ENCODE measurements around the gene ABL1. TPM values are rescaled to one million over a fixed set of nuclear protein-coding genes. Genes with fewer than 3 reads are reported as not detected.

The ABL1 gene
- total RNA-seq, 2 experiments from 2014 or later, result 37.9 to 38.5 TPM

DNA sequence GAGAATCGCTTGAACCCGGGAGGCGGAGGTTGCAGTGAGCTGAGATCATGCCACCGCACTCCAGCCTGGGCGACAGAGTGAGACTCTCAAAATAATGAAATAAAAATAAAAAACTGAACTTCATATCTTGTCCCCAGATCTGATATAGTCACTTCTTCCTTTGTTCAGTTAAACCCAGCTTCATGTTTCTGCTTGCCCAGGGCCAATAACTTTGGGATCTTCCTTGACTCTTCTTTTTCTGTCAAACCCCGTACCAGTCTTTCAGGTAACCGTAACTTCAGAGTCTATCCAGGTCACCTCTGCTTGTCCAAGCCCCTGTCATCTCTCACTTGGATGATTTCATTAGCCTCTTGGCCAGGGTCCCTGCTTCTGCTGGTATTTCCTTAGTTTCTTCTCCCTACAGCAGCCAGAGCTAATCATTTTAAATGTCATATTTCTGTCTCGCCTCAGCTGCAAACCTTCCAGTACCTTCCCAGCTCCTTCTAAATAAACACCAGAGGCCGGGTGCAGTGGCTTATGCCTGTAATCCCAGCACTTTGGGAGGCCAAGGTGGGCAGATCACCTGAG, 19.7 kb upstream of the ABL1 start:
- peaks cover 18% of the 10 kb centered on the region for H3K9me3 Mint-ChIP-seq
- H3K4me3 Mint-ChIP-seq, result no peak overlapping the region
- H3K36me3 Mint-ChIP-seq, result peaks cover 15% of the 10 kb centered on the region
- DNase-seq, result no peak
- no peaks in the 10 kb centered on the region for H3K27me3 Mint-ChIP-seq
- H3K27ac Mint-ChIP-seq, result no peak overlapping the region
- H3K4me1 Mint-ChIP-seq, result peaks cover 7% of the 10 kb centered on the region

DNA sequence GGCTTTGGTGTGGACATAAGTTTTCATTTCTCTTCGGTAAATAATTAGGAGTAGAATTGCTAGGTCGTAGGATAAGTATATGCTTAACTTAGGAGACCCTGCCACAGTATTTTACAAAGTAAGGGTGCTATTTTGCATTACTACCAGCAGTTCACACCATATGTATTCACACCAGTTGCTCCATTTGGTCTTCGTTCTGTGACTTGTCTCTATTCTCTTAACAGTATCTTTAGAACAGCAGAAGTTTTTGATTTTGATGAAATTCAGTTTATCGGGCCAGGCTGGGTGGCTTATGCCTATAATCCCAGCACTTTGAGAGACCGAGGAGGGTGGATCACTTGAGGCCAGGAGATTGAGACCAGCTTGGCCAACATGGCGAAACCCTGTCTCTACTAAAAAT, 17.1 kb upstream of the ABL1 start:
- Mint-ChIP-seq H3K27ac (no peak overlapping the region), H3K9me3 (peaks cover 15% of the 10 kb centered on the region), H3K36me3 (peaks cover 14% of the 10 kb centered on the region), H3K4me1 (peaks cover 10% of the 10 kb centered on the region), H3K4me3 (no peak overlapping the region), H3K27me3 (no peaks in the 10 kb centered on the region)
- no peak for DNase-seq

DNA sequence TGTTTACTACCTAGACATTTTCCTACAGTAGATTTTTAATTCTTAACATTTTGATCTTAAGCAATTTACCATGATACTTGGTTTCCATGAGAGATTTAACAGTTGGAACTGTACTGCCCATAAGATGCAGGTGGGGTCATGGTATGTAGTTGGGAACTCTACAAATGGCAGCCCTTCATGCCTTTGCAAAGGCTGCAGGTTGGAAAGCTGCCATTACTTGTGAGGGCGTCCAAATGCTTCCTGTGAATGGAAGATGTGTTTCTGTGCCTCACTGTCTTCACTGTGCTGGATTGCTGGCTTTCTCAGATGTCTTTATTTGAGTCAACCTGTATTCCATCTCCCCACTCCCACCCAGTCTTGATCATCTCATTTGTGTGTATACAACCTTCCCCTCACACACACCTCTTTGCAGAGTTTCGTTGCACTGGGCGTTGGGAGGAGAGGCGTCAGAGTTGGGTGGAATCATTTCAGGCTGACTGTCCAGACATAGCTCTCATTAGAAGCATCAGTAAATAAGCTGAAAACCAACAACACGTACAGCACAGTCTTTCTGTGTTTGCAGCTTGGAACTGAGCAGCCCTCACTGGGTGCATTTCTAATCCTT, 14.8 kb upstream of the ABL1 start:
- peaks cover 14% of the 10 kb centered on the region for H3K9me3 Mint-ChIP-seq
- no peak overlapping the region for H3K4me3 Mint-ChIP-seq
- H3K4me1 Mint-ChIP-seq, result peaks cover 12% of the 10 kb centered on the region
- peaks cover 13% of the 10 kb centered on the region for H3K36me3 Mint-ChIP-seq
- no peak overlapping the region for H3K27ac Mint-ChIP-seq
- DNase-seq, result no peak
- no peaks in the 10 kb centered on the region for H3K27me3 Mint-ChIP-seq

- H3K4me1 Mint-ChIP-seq, result peaks cover 11% of the 10 kb centered on the region
- no peak overlapping the region for H3K27ac Mint-ChIP-seq
- H3K9me3 Mint-ChIP-seq, result peaks cover 2% of the 10 kb centered on the region
- H3K36me3 Mint-ChIP-seq, result peaks cover 3% of the 10 kb centered on the region
- no peaks in the 10 kb centered on the region for H3K27me3 Mint-ChIP-seq
- no peak for DNase-seq
- H3K4me3 Mint-ChIP-seq, result no peak overlapping the region
Measured at GRCh38 chr9:130823435-130823834, 11.6 kb upstream of the ABL1 start.

DNA sequence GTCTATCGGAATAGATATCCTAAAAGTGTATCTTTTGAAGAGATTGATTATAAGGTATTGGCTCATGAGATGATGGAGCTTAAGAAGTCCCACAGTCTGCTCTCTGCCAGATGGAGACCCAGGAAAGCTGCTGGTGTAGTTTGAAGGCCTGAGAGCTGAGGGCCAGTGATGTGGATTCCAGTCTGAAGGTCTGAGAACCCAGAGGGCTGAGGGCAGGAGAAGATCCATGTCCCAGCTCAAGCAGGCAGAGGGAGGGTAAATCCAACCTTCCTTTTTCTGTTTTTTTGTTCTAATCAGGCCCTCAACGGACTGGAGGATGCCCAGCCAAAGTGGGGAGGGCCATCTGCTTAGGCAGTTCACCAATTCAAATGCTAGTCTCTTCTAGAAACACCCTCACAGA, 11.0 kb upstream of the ABL1 start:
- Mint-ChIP-seq H3K9me3 (peaks cover 6% of the 10 kb centered on the region), H3K4me1 (peaks cover 11% of the 10 kb centered on the region)

DNA sequence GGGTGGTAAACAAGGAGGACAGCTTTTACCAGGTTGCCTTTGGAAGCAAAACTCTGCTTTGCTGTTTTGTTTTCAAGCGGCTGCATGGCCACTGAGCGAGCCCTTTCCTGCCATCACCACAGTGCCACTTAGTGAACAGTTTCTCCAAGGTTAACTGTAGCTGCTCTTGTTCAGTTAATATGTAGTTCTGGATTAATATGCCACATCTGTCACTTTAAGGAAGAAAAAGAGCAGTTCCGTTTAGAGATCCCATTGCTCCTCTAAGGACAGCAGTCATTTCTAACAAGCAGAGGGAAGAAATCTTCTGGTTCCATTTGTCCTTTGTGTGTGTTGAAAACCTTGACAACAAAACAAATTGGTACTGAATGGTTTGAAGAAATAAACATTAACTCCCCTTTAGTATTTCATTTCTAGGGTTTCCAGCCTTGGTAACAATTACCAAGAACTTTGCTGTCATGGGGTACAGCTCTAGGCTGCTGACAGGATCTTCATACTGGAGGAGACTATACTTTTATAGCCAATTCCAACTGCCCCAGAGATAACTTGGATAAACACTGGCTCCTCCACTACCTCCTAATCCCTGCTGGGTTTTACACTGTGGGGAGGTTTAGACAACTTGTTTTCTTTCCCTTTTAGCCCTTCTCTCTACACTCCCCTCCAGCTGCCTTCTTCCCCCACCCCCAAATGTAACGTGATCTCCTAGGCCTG, 10.3 kb upstream of the ABL1 start:
- H3K36me3 Mint-ChIP-seq, result peaks cover 12% of the 10 kb centered on the region
- no peak overlapping the region for H3K4me3 Mint-ChIP-seq
- H3K27ac Mint-ChIP-seq, result no peak overlapping the region
- peaks cover 6% of the 10 kb centered on the region for H3K9me3 Mint-ChIP-seq
- H3K27me3 Mint-ChIP-seq, result no peaks in the 10 kb centered on the region
- no peak for DNase-seq
- H3K4me1 Mint-ChIP-seq, result peaks cover 11% of the 10 kb centered on the region

More for the DNA sequence above, 11.0 kb upstream of the ABL1 start:
- Mint-ChIP-seq H3K27ac (no peak overlapping the region), H3K27me3 (no peaks in the 10 kb centered on the region), H3K36me3 (peaks cover 10% of the 10 kb centered on the region), H3K4me3 (no peak overlapping the region)
- no peak for DNase-seq

- Mint-ChIP-seq H3K27ac (no peak overlapping the region), H3K36me3 (peaks cover 12% of the 10 kb centered on the region), H3K9me3 (peaks cover 6% of the 10 kb centered on the region), H3K4me3 (no peak overlapping the region), H3K4me1 (peaks cover 11% of the 10 kb centered on the region), H3K27me3 (no peaks in the 10 kb centered on the region)
- DNase-seq, result no peak
Measured at GRCh38 chr9:130825351-130825651, 9.8 kb upstream of the ABL1 start.

- no peaks in the 10 kb centered on the region for H3K27me3 Mint-ChIP-seq
Measured at GRCh38 chr9:130825809-130826208, 9.2 kb upstream of the ABL1 start.

DNA sequence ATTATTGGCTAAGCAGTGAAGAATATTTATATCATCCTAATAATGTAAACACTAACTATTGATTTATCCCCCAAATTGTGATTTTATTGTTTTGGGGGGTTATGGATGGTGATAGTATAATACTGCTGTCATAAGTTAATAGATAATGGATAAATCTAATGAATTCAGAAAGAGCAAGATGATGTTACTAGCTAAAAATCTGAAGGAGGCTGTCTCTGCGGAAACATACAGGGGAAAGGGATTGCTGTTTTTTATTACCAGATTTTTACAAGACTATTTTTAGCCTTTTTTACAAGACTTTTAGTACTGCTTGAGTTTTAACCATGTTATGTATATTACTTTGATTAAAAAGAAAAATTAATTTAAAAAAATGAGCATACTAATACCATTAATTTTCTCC, 5.3 kb upstream of the ABL1 start:
- Mint-ChIP-seq H3K27me3 (no peaks in the 10 kb centered on the region), H3K4me3 (no peak overlapping the region), H3K4me1 (peaks cover 20% of the 10 kb centered on the region), H3K36me3 (peaks cover 12% of the 10 kb centered on the region), H3K27ac (no peak overlapping the region), H3K9me3 (peaks cover 6% of the 10 kb centered on the region)
- DNase-seq, result no peak

More at GRCh38 chr9:130825809-130826208, 9.2 kb upstream of the ABL1 start:
- no peak for DNase-seq
- peaks cover 6% of the 10 kb centered on the region for H3K9me3 Mint-ChIP-seq
- peaks cover 12% of the 10 kb centered on the region for H3K36me3 Mint-ChIP-seq
- H3K4me3 Mint-ChIP-seq, result no peak overlapping the region
- H3K27ac Mint-ChIP-seq, result no peak overlapping the region
- H3K4me1 Mint-ChIP-seq, result peaks cover 15% of the 10 kb centered on the region

GRCh38 chr9:130830231-130830760, 4.8 kb upstream of the ABL1 start:
- H3K9me3 Mint-ChIP-seq, result peaks cover 6% of the 10 kb centered on the region
- H3K36me3 Mint-ChIP-seq, result peaks cover 12% of the 10 kb centered on the region
- peaks cover 18% of the 10 kb centered on the region for H3K4me1 Mint-ChIP-seq
- H3K4me3 Mint-ChIP-seq, result no peak overlapping the region
- DNase-seq, result no peak
- no peak overlapping the region for H3K27ac Mint-ChIP-seq
- H3K27me3 Mint-ChIP-seq, result no peaks in the 10 kb centered on the region

DNA sequence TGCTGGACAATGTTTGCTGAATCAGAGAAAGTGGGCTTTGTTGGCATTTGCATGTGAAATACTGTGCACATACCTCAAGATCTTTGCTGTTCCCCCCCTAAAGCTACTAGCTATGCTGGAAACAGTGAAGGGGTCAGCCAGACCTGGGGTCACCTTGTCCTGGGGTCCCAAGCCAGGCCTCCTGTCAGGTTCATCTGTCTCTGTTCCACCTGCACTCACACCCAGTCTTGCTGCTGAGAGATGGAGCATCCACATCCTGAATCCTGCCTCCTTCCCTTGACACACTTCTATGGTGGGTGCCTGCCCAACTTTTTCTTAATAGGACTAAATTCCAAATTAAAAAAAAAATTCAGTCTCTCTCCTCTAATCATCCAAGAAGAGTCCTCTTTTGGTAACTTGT, 4.0 kb upstream of the ABL1 start:
- H3K27me3 Mint-ChIP-seq, result no peaks in the 10 kb centered on the region
- peaks cover 18% of the 10 kb centered on the region for H3K4me1 Mint-ChIP-seq

DNA sequence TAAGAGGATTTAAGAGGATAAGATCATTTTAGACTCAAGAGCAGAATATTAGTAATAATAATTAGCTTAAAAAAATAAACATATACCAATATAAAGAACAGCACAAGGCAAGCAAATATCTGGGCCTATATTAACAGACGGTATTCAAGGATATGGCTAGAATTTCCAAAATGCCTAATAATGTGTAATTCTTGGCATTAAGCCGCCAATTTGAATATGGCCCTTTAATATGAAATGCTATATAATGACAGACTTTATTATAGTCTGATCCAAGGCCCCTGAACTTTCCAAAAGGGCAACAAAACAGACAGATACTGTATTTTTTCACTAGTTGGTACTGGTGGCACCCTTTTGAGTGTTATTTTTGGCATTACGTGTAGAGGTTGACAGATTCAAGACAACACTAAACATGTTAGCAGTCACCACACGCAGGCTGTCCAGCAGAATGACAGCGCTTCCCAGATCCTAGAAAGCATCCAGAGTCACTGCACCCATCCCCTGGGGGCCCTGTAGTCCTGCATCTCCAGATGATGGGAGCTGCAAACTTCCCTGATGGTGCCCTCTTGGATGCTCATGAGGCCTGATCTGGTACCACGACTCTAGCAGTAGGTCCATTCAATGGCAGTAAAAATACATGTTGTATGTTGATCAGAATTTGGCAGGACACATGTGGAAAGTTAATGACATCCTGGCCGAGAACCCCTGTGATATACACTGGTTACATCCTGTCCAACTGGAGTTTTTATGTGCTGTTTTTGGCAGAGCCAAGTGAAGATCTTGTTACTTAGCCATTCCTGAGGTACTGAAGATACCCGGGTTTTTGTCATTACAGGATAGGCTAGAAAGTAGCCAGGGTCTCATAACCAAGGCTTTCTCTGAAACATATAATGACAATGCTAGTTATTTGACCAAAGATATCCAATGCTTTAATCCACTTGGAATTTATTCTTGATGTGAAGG, 1.7 kb upstream of the ABL1 start:
- Mint-ChIP-seq H3K27ac (no peak overlapping the region), H3K9me3 (peaks cover 5% of the 10 kb centered on the region), H3K27me3 (no peaks in the 10 kb centered on the region), H3K36me3 (peaks cover 19% of the 10 kb centered on the region), H3K4me1 (peaks cover 32% of the 10 kb centered on the region), H3K4me3 (peak overlapping the region; percentile 85)
- no peak for DNase-seq

More for the DNA sequence above, 4.0 kb upstream of the ABL1 start:
- no peak for DNase-seq
- H3K9me3 Mint-ChIP-seq, result peaks cover 6% of the 10 kb centered on the region
- H3K36me3 Mint-ChIP-seq, result peaks cover 12% of the 10 kb centered on the region
- no peak overlapping the region for H3K4me3 Mint-ChIP-seq
- no peak overlapping the region for H3K27ac Mint-ChIP-seq

DNA sequence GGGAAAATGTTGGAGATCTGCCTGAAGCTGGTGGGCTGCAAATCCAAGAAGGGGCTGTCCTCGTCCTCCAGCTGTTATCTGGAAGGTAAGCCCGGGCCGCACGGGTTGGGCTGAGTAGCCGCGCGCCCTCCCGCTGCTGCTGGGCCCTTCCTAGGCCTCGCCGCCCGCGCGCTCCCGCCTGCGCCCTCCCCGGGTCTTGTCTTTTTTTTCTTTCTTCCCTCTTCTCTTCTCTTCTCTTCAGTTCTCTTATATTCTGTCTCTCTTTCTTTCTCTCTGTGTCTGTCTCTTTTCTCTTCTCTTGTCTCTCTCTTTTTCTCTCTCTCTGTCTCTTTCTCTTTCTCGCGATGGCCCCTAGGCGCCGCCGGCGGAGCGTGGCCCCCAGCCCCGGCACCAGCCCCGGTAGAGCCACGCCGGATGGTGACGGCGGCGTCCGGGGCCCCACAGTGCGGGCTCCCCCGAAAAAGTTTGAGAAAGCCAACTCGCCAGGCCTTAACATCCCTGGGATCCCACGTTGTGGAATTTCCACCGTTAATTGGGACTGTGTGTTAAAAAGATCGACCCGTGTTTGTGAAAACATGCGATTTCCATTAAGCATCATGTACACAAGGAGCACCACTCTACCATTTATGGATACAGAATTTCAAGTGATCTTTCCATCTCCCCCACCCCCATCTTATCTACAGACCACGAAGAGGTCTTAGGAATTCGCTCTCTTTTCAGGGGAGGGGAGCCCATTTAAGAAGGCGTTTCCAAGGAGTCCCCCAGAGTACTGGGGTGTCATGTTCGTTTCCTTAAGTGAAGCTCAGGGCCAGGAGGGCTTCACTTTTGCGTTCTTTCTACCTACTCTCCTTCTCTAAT, 616 bp downstream of the ABL1 start:
- DNase-seq, result peak; percentile 55
- Mint-ChIP-seq H3K27me3 (no peaks in the 10 kb centered on the region), H3K36me3 (peaks cover 12% of the 10 kb centered on the region), H3K27ac (peak overlapping the region; percentile 94), H3K4me3 (peak overlapping the region; percentile 93), H3K9me3 (no peaks in the 10 kb centered on the region), H3K4me1 (peaks cover 29% of the 10 kb centered on the region)

DNA sequence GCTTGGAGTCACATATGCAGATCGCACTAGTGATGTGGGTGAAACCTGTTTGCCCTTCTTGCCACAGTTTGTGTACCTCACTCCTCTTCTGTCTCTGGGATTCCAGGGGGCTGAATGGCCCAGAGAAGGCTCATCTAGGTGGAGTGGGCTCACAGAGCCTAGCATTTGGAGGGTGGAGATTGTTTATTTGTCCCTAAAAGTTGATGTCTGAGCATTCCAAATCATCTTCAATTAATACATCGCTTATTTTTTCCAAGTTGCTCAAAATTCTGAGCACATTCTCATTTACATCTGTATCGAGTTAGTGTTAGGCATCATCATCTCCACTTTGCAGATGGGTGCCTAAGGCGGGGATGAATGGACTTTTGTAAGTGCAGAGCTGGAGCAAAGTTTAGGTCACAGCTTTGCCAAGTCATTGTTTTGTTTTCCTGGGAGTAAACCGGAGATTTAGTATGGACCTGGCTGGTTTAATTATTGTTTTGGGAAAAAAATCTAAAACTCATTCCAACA, 2.0 kb downstream of the ABL1 start:
- no peaks in the 10 kb centered on the region for H3K9me3 Mint-ChIP-seq
- H3K27me3 Mint-ChIP-seq, result no peaks in the 10 kb centered on the region
- H3K36me3 Mint-ChIP-seq, result peaks cover 12% of the 10 kb centered on the region
- peak overlapping the region; percentile 93 for H3K4me3 Mint-ChIP-seq
- H3K27ac Mint-ChIP-seq, result no peak overlapping the region
- no peak for DNase-seq
- H3K4me1 Mint-ChIP-seq, result peaks cover 31% of the 10 kb centered on the region

All from activated naive CD8-positive, alpha-beta T cell treated with anti-CD3 and anti-CD28 coated beads for 36 hours (primary cell).